Gastrocnemius medialis (tissue), 4 donors: ENCODE measurements around the gene LCN12.

Experiments
- CTCF ChIP-seq, 5 experiments: fragments of 450-650 bp in 3 of 5; fragments of 200-600 bp in 2 of 5; sonication (generic) in 2 of 5; IDR thresholded peaks in 4 of 5; conservative IDR thresholded peaks in 1 of 5; 1 replicate in 4 of 5; 2 replicates in 1 of 5; pipeline ENCODE4 v1.5.1; 2016 to 2019; ENCODE audit warnings: antibody characterized with exemption in 5 of 5, mild to moderate bottlenecking in 3 of 5, moderate library complexity in 3 of 5
- POLR2A ChIP-seq, 2 donors: fragments of 450-650 bp; IDR thresholded peaks; one replicate each; pipeline ENCODE4 v1.6.1; 2017; ENCODE audit warnings: antibody characterized with exemption in 2 of 2, mild to moderate bottlenecking in 2 of 2, moderate library complexity in 2 of 2

- TF ChIP-seq CTCF (IDR thresholded peaks at IDR 0.05 in 4 of 5, conservative IDR thresholded peaks at IDR 0.05 in 1 of 5) (no peak), POLR2A (IDR thresholded peaks at IDR 0.05) (no peak)
These were observed 49.0 kb upstream of the LCN12 start for GRCh38 chr9:136903041-136903554.
